Ishikawa (cell line): ENCODE data around the gene PSMG2.

Experiments
- CREB1 ChIP-seq: IDR thresholded peaks from 2 replicates; pipeline ENCODE4 v1.6.1; 2012; ENCODE audit warnings: low read depth
- ZBTB7A ChIP-seq: IDR thresholded peaks from 2 replicates; pipeline ENCODE4 v1.6.1; 2012; ENCODE audit warnings: low read depth

DNA sequence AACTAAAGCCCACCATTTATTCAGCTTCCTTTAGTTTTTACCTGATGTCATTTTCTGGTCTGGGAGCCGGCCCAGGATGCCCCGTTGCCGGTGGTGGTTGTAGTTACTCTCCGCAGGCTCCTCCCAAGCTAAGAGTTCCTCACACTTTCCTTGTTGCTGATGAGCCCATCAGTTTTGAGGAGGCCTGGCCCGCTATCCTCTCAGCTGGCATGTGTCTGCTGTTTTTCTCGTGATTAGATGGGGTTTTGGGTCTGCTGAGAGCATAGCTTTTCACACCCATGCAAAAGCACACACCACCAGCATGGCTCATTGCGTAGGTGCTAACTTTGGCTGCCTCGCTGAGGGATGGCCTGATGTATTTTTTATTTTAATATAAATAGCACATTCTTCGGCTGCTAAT is 72.1 kb downstream of the PSMG2 start:
- no peak for TF ChIP-seq CREB1
- TF ChIP-seq ZBTB7A: no peak
